Epithelial cell of esophagus (primary cell): ENCODE measurements around the gene SMOC1.

Experiments
- DNase-seq: peaks from one replicate; pipeline ENCODE4 v3.0.0; 2010; ENCODE audit warnings: low read depth
- H3K4me3 ChIP-seq: 2 replicates; pipeline ENCODE4 v1.5.1; 2011; ENCODE audit warnings: mild to moderate bottlenecking, low read length, control low read depth
- CTCF ChIP-seq: IDR thresholded peaks from 2 replicates; pipeline ENCODE4 v1.5.1; 2011; ENCODE audit warnings: low read depth, mild to moderate bottlenecking, low read length, control low read depth, inconsistent platforms; ENCODE audit not compliant: insufficient read depth; ENCODE audit errors: missing control alignments

Gene SMOC1

DNA sequence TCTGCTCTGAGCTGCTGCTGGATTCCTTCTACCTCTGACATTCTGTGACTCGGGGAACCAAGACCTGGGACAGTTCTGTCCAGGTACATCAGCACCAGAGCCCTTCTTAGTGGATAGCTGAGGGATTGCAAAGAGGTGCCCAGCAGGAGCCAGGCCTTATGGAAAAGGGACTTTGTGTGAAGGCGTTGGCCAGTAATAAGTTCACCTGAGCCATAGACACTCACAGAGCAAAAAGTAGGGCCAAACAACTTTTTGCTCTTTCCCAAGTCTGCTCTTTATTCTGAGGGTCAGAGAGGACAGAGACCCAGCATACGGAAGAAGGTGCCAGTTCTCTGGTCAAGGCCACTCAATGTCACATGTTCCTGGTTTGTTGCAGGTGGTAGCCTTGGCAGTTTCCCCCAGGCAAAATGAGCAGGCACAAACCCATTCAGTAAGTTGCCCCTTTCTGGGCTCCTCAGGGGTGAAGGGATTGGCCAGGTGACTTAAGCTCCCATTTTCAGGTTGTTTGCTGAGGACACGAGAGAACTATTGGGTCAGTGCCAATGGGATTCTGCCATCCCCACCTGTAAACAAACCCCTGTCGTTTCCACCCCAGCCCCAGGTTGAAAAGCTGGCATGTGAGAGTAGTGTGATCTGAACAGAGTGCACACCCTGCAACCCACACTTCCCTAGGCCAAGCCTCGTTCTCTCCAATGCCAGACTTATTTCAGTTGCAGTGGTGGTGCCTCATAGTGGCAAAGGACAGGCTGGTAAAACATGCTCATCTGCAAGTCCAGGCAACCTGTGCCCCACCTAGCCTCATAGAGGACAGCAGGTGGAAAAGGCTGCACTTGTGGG, 150.3 kb downstream of the SMOC1 start:
- no peak for TF ChIP-seq CTCF
- H3K4me3 ChIP-seq, result no peak overlapping the region
- no peak for DNase-seq

GRCh38 chr14:70032016-70032415, 152.8 kb downstream of the SMOC1 start:
- no peak for DNase-seq
- H3K4me3 ChIP-seq, result no peak overlapping the region
- no peak for TF ChIP-seq CTCF

- peak; percentile 54 for DNase-seq
- TF ChIP-seq CTCF, result no peak
- no peak overlapping the region for H3K4me3 ChIP-seq
These were observed 153.2 kb downstream of the SMOC1 start for GRCh38 chr14:70032447-70032846.

DNA sequence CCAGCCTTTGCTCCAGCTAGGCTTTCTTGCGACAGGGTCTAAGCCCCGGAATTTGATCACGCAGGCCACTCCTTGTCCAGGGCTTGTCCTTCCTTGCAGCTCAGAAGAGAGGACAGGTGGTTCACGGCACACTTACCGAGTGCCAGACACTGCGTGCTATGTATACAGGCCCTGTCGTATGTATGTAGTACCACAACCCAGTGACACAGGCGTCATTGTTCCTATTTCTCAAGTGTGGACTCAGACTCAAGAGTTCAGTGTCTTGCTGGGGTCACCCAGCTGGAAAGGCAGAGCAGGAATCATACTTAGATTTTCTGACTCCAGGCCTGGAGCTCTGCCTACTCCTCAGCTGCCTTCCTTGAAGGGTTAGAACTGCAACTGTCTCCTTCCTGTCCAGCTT, 153.9 kb downstream of the SMOC1 start:
- no peak for TF ChIP-seq CTCF
- no peak overlapping the region for H3K4me3 ChIP-seq
- DNase-seq, result no peak

DNA sequence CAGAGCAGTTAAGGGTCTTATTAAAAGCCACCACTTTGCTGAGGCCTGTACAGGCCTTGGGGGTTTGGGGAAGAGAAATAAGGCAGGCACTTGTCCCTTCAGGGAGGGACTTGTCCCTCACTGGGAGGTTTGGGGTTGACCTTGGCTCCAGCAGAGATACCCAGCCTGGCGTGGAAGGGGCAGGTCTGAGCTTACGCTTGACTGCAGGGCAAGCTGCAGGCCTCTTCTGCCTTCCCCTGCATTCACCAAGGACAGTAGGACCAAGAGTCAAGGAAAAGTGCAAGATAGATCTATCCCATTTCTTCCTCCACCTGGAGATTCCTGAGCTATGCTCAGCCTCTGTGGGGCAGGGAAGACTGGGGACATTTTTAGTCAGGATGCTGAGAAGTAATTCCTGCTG, 154.3 kb downstream of the SMOC1 start:
- no peak for DNase-seq
- TF ChIP-seq CTCF, result no peak
- no peak overlapping the region for H3K4me3 ChIP-seq

- DNase-seq, result no peak
- H3K4me3 ChIP-seq, result no peak overlapping the region
- no peak for TF ChIP-seq CTCF
These were observed 155.0 kb downstream of the SMOC1 start for GRCh38 chr14:70034257-70034656.

GRCh38 chr14:70036665-70037064, 157.4 kb downstream of the SMOC1 start:
- no peak for TF ChIP-seq CTCF
- H3K4me3 ChIP-seq, result no peak overlapping the region
- peak; percentile 25 for DNase-seq
